Neutrophil (primary cell): ENCODE measurements around the gene SLC39A11.
"Not testable (repeated sequence)": the region's sequence is repeated elsewhere in the genome, so short reads cannot be mapped to it uniquely, and the experiment has no call there.

ENCODE experiments used
- H3K27ac ChIP-seq: fragments of 200-600 bp; sonication (generic); 2 replicates; pipeline ENCODE4 v1.5.1; 2016; ENCODE audit warnings: mild to moderate bottlenecking, moderate library complexity
- H3K27me3 ChIP-seq: fragments of 200-600 bp; sonication (generic); 2 replicates; pipeline ENCODE4 v1.6.0; 2016; ENCODE audit warnings: mild to moderate bottlenecking
- H3K36me3 ChIP-seq: fragments of 200-600 bp; sonication (generic); 2 replicates; pipeline ENCODE4 v1.5.1; 2017
- H3K4me1 ChIP-seq, 2 experiments: fragments of 200-600 bp in 1 of 2; sonication (generic) in 1 of 2; 1 replicate in 1 of 2; 2 replicates in 1 of 2; pipeline versions ENCODE4 v1.5.1 to v1.6.1; 2013 to 2016; ENCODE audit warnings: low read depth in 1 of 2, low read length in 1 of 2, mild to moderate bottlenecking in 1 of 2, moderate library complexity in 1 of 2; ENCODE audit not compliant: control insufficient read depth in 1 of 2, insufficient read depth in 1 of 2
- H3K4me3 ChIP-seq, 2 experiments: fragments of 200-600 bp in 1 of 2; sonication (generic) in 1 of 2; 1 replicate in 1 of 2; 2 replicates in 1 of 2; pipeline ENCODE4 v1.5.1; 2013 to 2016; ENCODE audit warnings: low read depth in 1 of 2, low read length in 1 of 2, mild to moderate bottlenecking in 1 of 2, moderate library complexity in 1 of 2
- H3K9me3 ChIP-seq: fragments of 200-600 bp; sonication (generic); 2 replicates; pipeline ENCODE4 v1.5.1; 2016
- TF ChIP-seq, protein P1 (sequence below): fragments of 200-600 bp; sonication (generic); IDR thresholded peaks from 2 replicates; pipeline ENCODE4 v1.5.1; 2016; ENCODE audit warnings: antibody characterized with exemption

Gene SLC39A11

DNA sequence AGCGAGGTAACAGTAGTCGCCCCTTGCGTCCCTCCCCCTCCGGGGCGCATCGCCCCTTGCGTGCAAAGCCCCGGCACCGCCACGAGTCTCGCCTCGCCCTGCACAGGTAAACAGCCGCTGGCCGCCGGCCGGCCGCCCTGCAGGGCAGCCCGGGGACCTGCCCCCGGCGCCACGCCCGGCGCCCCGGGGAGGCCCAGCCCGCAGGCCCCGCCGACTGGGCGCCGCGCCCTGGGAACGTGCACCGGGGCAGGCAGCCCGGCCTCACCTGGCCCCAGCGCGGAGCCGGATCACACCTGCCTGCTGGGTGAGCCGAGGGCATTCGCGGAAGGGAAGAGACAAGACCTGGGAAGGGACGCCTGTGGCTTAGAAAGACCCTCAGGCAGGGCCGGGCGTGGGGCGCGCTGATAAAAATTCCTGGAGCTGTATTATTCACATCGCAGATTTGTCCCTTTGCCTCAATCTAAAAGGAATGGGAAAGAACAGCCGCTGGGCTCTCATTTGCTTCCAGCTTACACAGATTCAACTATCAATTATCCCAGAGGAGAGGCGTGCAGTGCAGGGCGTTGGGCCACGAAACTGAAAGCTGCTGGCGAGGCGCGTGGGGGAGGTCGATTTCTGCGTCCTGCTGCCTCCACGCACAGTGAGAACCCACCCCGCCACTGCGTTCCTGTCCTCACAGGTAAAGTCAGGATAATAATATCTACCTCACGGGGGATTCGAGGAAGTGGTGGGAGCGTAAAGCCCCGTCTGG, 451.9 kb downstream of the SLC39A11 start:
- H3K4me1 ChIP-seq: peaks cover 4 to 6% of the 10 kb centered on the region in 2 experiments
- TF ChIP-seq, protein P1, sequence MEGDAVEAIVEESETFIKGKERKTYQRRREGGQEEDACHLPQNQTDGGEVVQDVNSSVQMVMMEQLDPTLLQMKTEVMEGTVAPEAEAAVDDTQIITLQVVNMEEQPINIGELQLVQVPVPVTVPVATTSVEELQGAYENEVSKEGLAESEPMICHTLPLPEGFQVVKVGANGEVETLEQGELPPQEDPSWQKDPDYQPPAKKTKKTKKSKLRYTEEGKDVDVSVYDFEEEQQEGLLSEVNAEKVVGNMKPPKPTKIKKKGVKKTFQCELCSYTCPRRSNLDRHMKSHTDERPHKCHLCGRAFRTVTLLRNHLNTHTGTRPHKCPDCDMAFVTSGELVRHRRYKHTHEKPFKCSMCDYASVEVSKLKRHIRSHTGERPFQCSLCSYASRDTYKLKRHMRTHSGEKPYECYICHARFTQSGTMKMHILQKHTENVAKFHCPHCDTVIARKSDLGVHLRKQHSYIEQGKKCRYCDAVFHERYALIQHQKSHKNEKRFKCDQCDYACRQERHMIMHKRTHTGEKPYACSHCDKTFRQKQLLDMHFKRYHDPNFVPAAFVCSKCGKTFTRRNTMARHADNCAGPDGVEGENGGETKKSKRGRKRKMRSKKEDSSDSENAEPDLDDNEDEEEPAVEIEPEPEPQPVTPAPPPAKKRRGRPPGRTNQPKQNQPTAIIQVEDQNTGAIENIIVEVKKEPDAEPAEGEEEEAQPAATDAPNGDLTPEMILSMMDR: no peak
- H3K4me3 ChIP-seq: no peak overlapping the region
- H3K27me3 ChIP-seq: peaks cover 44% of the 10 kb centered on the region
- H3K9me3 ChIP-seq: no peaks in the 10 kb centered on the region
- peaks cover 4% of the 10 kb centered on the region for H3K36me3 ChIP-seq
- H3K27ac ChIP-seq: no peak overlapping the region

DNA sequence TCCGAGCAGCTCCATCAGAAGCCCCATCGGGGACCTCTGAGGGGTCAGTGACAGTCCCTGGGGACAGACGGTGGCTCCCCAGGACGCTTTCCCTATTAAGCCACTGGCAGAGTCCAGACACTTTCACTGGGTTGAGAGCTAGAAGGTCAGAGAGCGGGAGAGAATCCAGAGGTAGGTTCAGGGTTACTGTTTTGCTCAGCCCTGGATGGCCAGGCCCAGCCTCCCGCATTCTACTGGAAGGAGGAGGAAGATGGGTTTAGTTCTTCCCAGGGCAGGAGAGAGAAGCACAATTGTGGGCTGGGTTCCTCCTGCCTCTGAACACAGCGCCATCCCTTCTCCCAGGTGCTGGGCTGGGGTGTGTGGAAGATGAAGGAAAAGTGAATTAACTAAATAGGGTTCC, 452.8 kb downstream of the SLC39A11 start:
- Histone ChIP-seq H3K4me3 (no peak overlapping the region), H3K27me3 (peaks cover 52% of the 10 kb centered on the region), H3K36me3 (no peaks in the 10 kb centered on the region), H3K27ac (no peak overlapping the region), H3K4me1 (peaks cover 4 to 6% of the 10 kb centered on the region in 2 experiments), H3K9me3 (no peaks in the 10 kb centered on the region)
- TF ChIP-seq, protein P1: no peak

DNA sequence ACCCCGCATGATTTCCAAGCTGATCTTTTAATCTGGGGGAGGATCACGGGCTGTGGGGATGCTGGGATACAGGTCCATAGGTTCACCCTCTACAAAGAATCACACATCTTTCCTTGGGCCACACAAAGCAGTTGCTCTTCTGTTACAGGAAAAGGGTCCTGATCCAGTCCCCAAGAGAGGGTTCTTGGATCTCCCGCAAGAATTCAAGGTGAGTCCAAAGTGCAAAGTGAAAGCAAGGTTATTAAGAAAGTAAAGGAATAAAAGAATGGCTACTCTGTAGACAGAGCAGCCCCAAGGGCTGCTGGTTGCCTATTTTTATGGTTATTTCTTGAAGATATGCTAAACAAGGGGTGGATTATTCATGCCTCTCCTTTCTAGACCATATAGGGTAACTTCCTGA, 453.6 kb downstream of the SLC39A11 start:
- H3K4me3 ChIP-seq, H3K4me1 ChIP-seq, H3K36me3 ChIP-seq, H3K27ac ChIP-seq, H3K9me3 ChIP-seq: not testable (repeated sequence)
- peaks cover 57% of the 10 kb centered on the region for H3K27me3 ChIP-seq

DNA sequence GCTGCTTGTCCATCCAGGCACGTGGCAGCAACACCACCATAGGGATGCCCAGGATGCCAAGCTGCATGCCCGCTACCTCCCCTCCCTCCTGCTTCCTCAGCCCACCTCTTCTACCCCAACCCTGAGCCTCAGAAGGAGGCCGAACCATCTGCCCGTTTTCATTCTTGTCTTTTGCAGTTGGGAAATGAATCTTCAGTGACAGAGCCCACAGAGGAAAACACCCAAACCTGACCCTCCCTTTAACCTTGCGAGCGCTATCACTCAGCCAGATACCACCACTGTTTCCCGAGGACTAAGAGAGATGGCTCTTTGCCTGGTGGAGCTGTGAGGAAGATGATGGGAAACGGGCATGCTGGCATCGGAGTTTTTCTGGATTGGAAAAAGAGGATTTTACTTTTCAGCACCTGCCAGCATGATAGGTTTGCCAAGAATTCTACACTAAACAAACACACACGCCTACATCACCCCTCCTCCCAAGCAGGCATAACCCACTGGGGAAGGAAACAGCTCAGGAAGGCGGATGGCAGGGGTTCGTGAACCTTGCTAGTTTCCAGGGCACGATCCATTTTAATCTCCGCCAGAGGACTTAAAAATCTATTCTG, 457.4 kb downstream of the SLC39A11 start:
- peaks cover 44% of the 10 kb centered on the region for H3K27me3 ChIP-seq
- H3K4me3 ChIP-seq: no peak overlapping the region
- H3K4me1 ChIP-seq: no peaks in the 10 kb centered on the region
- no peaks in the 10 kb centered on the region for H3K36me3 ChIP-seq
- no peak overlapping the region for H3K27ac ChIP-seq
- H3K9me3 ChIP-seq: no peaks in the 10 kb centered on the region
- TF ChIP-seq, protein P1: no peak

DNA sequence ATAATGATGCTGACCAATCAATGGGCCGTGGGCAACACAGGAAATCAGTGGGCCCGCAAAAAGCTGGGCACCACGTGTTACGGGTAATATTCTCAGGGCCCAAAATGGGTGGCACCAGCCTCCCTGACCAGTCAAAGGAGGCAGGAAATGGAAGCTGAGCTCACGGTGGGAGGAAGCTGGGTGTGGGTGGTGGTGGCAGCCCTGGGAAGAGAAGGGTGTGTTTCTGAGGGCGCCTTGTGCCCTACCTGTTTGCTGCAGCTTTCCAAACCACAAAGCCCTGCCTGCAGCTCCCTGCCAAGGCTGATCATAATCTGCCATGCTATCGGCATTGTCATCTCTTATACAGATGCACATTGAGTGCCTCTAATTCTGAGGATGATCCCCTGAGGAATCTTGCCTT, 457.9 kb downstream of the SLC39A11 start:
- H3K27ac ChIP-seq: no peak overlapping the region
- no peaks in the 10 kb centered on the region for H3K9me3 ChIP-seq
- peaks cover 39% of the 10 kb centered on the region for H3K27me3 ChIP-seq
- no peaks in the 10 kb centered on the region for H3K4me1 ChIP-seq
- TF ChIP-seq, protein P1: no peak
- no peak overlapping the region for H3K4me3 ChIP-seq
- no peaks in the 10 kb centered on the region for H3K36me3 ChIP-seq

DNA sequence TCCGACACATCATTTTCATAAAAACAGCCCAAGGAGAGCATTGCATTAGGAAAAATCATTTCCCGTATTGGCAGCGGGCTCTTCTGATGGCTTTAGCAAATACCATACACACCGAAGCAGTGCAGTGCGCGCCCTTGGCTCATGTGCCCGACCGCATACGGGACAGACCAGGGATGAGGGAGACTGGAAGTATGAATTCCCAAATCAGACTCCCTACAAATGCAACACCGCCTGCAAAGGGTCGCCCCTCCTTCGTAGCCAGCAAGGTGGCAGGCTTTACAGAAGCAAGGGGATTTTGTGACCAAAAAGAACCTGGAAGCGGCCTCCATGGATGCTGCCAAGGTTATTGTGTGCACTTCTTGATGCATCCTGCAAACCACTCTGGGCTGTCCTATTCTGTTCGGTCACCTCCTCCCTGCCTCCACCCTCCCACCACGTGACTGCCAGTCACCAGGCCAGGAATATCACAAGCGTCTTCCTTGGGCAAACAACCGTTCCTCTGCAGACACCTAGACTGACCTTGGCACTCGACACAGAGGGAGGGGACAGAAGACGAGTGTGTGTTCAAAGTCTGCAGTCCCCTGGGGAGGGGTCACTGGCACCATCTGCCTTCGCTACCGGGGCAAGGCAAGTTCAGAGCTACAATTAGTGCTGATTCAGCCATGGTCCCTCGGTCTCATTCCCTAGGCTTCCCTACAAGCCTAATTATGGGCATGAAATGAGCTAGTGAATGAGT, 460.4 kb downstream of the SLC39A11 start:
- TF ChIP-seq, protein P1: no peak
- Histone ChIP-seq H3K9me3 (no peaks in the 10 kb centered on the region), H3K4me1 (no peaks in the 10 kb centered on the region), H3K27me3 (peaks cover 38% of the 10 kb centered on the region), H3K27ac (no peak overlapping the region), H3K36me3 (no peaks in the 10 kb centered on the region), H3K4me3 (no peak overlapping the region)
